Fibroblast of lung (primary cell): ENCODE measurements around the gene MRPS27. TPM values are rescaled to one million over a fixed set of nuclear protein-coding genes. Genes with fewer than 3 reads are reported as not detected.
A peak's percentile ranks its signal among the peaks of the same experiment; 100 is the strongest.

Source experiments
- DNase-seq, 2 donors: peaks; one replicate each; pipeline versions ENCODE4 v3.0.0 to v3.0.0-alpha.2; 2010; ENCODE audit warnings: low read depth in 2 of 2
- H2AFZ ChIP-seq: 2 replicates; pipeline ENCODE4 v1.5.1; 2012; ENCODE audit warnings: low read length, control low read depth, inconsistent platforms
- H3K27ac ChIP-seq: 2 replicates; pipeline ENCODE4 v1.5.1; 2011; ENCODE audit warnings: low read length, control low read depth; ENCODE audit not compliant: insufficient read depth
- H3K27me3 ChIP-seq: 2 replicates; pipeline ENCODE4 v1.5.1; 2011; ENCODE audit warnings: mild to moderate bottlenecking, low read length; ENCODE audit not compliant: control insufficient read depth, insufficient read depth
- H3K36me3 ChIP-seq: 2 replicates; pipeline ENCODE4 v1.5.1; 2011; ENCODE audit warnings: low read length; ENCODE audit not compliant: control insufficient read depth, insufficient read depth
- H3K4me1 ChIP-seq: 2 replicates; pipeline ENCODE4 v1.5.1; 2011; ENCODE audit warnings: low read length; ENCODE audit not compliant: control insufficient read depth, insufficient read depth; ENCODE audit errors: extremely low read depth
- H3K4me2 ChIP-seq: 2 replicates; pipeline ENCODE4 v1.5.1; 2011; ENCODE audit warnings: low read length, control low read depth; ENCODE audit not compliant: insufficient read depth; ENCODE audit errors: extremely low read depth
- H3K4me3 ChIP-seq, 4 experiments: fragments of 200-600 bp in 1 of 4; sonication (generic) in 1 of 4; replicated peaks in 1 of 4; 2 replicates each; pipeline ENCODE4 v1.5.1; 2011 to 2016; ENCODE audit warnings: low read length in 4 of 4, low read depth in 3 of 4, mild to moderate bottlenecking in 3 of 4, control low read depth in 2 of 4, inconsistent platforms in 1 of 4, mixed read lengths in 1 of 4; ENCODE audit not compliant: insufficient read depth in 1 of 4; ENCODE audit errors: control extremely low read depth in 1 of 4
- H3K79me2 ChIP-seq: 2 replicates; pipeline ENCODE4 v1.5.1; 2012; ENCODE audit warnings: mild to moderate bottlenecking, low read length, inconsistent platforms; ENCODE audit not compliant: control insufficient read depth, insufficient read depth
- H3K9ac ChIP-seq: 2 replicates; pipeline ENCODE4 v1.5.1; 2011; ENCODE audit warnings: mild to moderate bottlenecking, low read length, control low read depth; ENCODE audit not compliant: insufficient read depth
- H3K9me3 ChIP-seq: 2 replicates; pipeline ENCODE4 v1.5.1; 2012; ENCODE audit warnings: low read depth, low read length; ENCODE audit not compliant: control insufficient read depth, insufficient read depth
- H4K20me1 ChIP-seq: 2 replicates; pipeline ENCODE4 v1.5.1; 2011; ENCODE audit warnings: low read length; ENCODE audit not compliant: control insufficient read depth, insufficient read depth; ENCODE audit errors: extremely low read depth
- EZH2 ChIP-seq: IDR thresholded peaks from 2 replicates; pipeline ENCODE4 v1.5.1; 2012; ENCODE audit warnings: low read length, control low read depth, mild to moderate bottlenecking; ENCODE audit errors: missing control alignments
- polyA plus RNA-seq, 2 donors: library from polyadenylated mRNA; depleted of rRNA in 1 of 2; stranded (reverse) in 1 of 2; unstranded in 1 of 2; fragments of >200 nt; gene quantifications; 2 replicates each; pipeline ENCODE4 v1.2.1, GENCODE V29; 2011 to 2012; ENCODE audit warnings: missing spikeins in 1 of 2
- total RNA-seq: library from RNA; depleted of rRNA; stranded (reverse); fragments of >200 nt; gene quantifications from 2 replicates; pipeline ENCODE4 v1.2.1, GENCODE V29; 2014
- TF ChIP-seq, protein P1 (sequence below), 2 donors: IDR thresholded peaks in 1 of 2; conservative IDR thresholded peaks in 1 of 2; 1 replicate in 1 of 2; 2 replicates in 1 of 2; pipeline ENCODE4 v1.5.1; 2011 to 2012; ENCODE audit warnings: low read length in 2 of 2, control low read depth in 1 of 2, inconsistent platforms in 1 of 2, low read depth in 1 of 2, mild to moderate bottlenecking in 1 of 2

MRPS27 gene
- total and polyA plus RNA-seq, 2 donors (not counting 1 experiment from before 2014, with no cell fraction given), result 67.2 to 86.5 TPM

DNA sequence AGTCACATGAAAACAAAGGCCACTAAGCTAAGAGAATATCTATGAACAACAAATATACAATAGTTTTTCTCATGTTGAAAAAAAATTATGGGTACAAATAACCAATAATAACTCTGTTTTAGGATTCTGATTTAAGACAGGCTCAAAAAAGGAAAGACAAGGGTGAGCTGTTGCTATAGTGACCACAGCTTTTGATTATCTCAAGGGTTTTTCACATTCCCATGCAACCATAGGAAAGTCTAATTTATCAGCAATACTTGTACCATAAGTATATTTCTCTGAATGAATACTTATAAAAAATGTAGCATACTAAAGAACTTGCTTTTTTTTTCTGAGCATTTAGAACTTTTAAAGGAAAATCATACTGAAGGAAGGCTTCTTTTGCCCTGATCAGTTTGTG is 68.0 kb downstream of the MRPS27 start:
- H3K79me2 ChIP-seq, result peaks cover 5% of the 10 kb centered on the region
- no peak overlapping the region for H3K4me2 ChIP-seq
- no peaks in the 10 kb centered on the region for H3K27me3 ChIP-seq
- no peak for DNase-seq
- H4K20me1 ChIP-seq, result no peaks in the 10 kb centered on the region
- H3K36me3 ChIP-seq, result no peaks in the 10 kb centered on the region
- H3K9me3 ChIP-seq, result no peaks in the 10 kb centered on the region
- H3K9ac ChIP-seq, result no peak overlapping the region
- no peak overlapping the region for H3K4me3 ChIP-seq
- H3K27ac ChIP-seq, result no peak overlapping the region
- H3K4me1 ChIP-seq, result peaks cover 19% of the 10 kb centered on the region
- H2AFZ ChIP-seq, result no peak overlapping the region
- no peak for TF ChIP-seq EZH2
- TF ChIP-seq, protein P1, sequence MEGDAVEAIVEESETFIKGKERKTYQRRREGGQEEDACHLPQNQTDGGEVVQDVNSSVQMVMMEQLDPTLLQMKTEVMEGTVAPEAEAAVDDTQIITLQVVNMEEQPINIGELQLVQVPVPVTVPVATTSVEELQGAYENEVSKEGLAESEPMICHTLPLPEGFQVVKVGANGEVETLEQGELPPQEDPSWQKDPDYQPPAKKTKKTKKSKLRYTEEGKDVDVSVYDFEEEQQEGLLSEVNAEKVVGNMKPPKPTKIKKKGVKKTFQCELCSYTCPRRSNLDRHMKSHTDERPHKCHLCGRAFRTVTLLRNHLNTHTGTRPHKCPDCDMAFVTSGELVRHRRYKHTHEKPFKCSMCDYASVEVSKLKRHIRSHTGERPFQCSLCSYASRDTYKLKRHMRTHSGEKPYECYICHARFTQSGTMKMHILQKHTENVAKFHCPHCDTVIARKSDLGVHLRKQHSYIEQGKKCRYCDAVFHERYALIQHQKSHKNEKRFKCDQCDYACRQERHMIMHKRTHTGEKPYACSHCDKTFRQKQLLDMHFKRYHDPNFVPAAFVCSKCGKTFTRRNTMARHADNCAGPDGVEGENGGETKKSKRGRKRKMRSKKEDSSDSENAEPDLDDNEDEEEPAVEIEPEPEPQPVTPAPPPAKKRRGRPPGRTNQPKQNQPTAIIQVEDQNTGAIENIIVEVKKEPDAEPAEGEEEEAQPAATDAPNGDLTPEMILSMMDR (conservative IDR thresholded peaks at IDR 0.05 in 1 of 2, IDR thresholded peaks at IDR 0.05 in 1 of 2; ENCODE audit: low read depth in 1 of 2, low read length in 2 of 2), result no peak

DNA sequence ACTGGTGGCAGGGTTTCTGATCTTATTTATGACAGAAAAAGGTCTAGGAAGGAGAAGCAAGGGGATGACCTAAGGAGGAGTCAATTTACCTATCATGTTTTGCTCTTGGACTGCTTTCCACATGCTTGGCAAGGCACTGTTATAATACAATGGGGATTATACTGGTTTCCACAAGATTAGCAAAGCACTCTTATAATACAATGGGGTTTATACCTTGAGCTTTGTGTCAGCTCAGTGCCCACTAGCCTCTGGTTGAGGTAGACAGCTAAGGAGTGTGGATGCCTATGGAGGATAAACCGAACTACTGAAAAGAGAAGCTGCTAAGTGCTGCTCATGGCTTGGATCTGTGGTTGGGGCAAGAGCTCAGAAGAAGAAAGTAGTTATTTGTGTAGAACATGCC is 68.7 kb downstream of the MRPS27 start:
- Histone ChIP-seq H3K27me3 (no peaks in the 10 kb centered on the region), H3K4me1 (peaks cover 25% of the 10 kb centered on the region), H3K36me3 (no peaks in the 10 kb centered on the region), H3K9me3 (no peaks in the 10 kb centered on the region), H3K79me2 (peaks cover 5% of the 10 kb centered on the region), H3K4me3 (no peak overlapping the region), H3K4me2 (no peak overlapping the region), H3K9ac (no peak overlapping the region), H2AFZ (no peak overlapping the region), H4K20me1 (no peaks in the 10 kb centered on the region), H3K27ac (no peak overlapping the region)
- no peak for DNase-seq
- TF ChIP-seq, protein P1 (conservative IDR thresholded peaks at IDR 0.05 in 1 of 2, IDR thresholded peaks at IDR 0.05 in 1 of 2; ENCODE audit: low read depth in 1 of 2, low read length in 2 of 2), result no peak
- TF ChIP-seq EZH2, result no peak

DNA sequence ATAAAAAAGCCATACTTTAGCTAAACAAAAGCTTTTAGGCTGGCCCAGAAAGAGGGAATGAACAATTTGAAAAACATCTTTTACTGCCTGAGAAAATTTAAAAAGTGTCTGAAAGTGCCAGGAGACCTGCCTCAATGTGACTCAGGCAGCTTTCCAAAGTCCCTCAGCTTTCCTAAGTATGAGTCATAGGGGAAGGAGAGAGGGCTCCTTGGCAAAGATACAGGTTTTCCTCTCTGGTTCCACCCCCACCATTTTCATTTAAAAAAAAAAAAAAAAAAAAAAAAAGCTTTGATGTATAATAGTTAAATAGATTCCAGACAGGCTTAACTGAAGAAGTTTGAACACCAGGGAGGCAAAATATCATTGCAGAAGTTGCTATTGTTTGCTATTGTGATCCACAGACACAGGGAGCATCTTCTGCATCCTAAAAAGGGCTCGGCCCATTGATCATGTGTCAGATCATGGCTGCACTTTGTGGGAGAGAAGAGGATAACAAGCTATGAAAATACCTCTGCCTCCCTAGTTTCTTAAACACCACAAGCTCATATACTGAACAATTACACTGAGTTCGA is 71.5 kb downstream of the MRPS27 start:
- peaks cover 30% of the 10 kb centered on the region for H3K4me1 ChIP-seq
- no peak for TF ChIP-seq EZH2
- TF ChIP-seq, protein P1 (conservative IDR thresholded peaks at IDR 0.05 in 1 of 2, IDR thresholded peaks at IDR 0.05 in 1 of 2; ENCODE audit: low read depth in 1 of 2, low read length in 2 of 2), result no peak
- no peaks in the 10 kb centered on the region for H3K36me3 ChIP-seq
- no peak overlapping the region for H3K27ac ChIP-seq
- DNase-seq, result peak; percentile 88 to 94
- no peak overlapping the region for H2AFZ ChIP-seq
- peak overlapping the region; percentile 66 for H3K4me2 ChIP-seq
- no peaks in the 10 kb centered on the region for H3K9me3 ChIP-seq
- no peak overlapping the region for H3K9ac ChIP-seq
- no peaks in the 10 kb centered on the region for H3K27me3 ChIP-seq
- H3K4me3 ChIP-seq, result no peak overlapping the region
- H4K20me1 ChIP-seq, result no peaks in the 10 kb centered on the region
- H3K79me2 ChIP-seq, result peaks cover 5% of the 10 kb centered on the region
